Effector memory CD4-positive, alpha-beta T cell (primary cell): Measurements from ENCODE around the gene HLA-DOA.

ENCODE experiments used
- DNase-seq, 3 donors: peaks; one replicate each; pipeline ENCODE4 v3.0.0-alpha.2; 2020
- H3K27ac ChIP-seq: 2 replicates; pipeline ENCODE4 v1.7.0; 2013; ENCODE audit warnings: mild to moderate bottlenecking, low read length, moderate library complexity; ENCODE audit not compliant: insufficient read depth, poor library complexity, severe bottlenecking
- H3K27me3 ChIP-seq: replicated peaks from 2 replicates; pipeline ENCODE4 v1.7.0; 2013; ENCODE audit warnings: mild to moderate bottlenecking, low read length; ENCODE audit not compliant: insufficient read depth, control insufficient read depth, poor library complexity, severe bottlenecking
- H3K36me3 ChIP-seq: 2 replicates; pipeline ENCODE4 v1.7.0; 2013; ENCODE audit warnings: mild to moderate bottlenecking, low read length, moderate library complexity; ENCODE audit not compliant: control insufficient read depth, insufficient read depth
- H3K4me1 ChIP-seq: 2 replicates; pipeline ENCODE4 v1.7.0; 2013; ENCODE audit warnings: low read length, mild to moderate bottlenecking; ENCODE audit not compliant: control insufficient read depth, insufficient read depth, poor library complexity, severe bottlenecking
- H3K4me3 ChIP-seq: 2 replicates; pipeline ENCODE4 v1.7.0; 2013; ENCODE audit warnings: low read length, low read depth, mild to moderate bottlenecking; ENCODE audit not compliant: insufficient read depth, poor library complexity, severe bottlenecking
- H3K9me3 ChIP-seq: 2 replicates; pipeline ENCODE4 v1.7.0; 2013; ENCODE audit warnings: mild to moderate bottlenecking, low read length, moderate library complexity; ENCODE audit not compliant: control insufficient read depth

HLA-DOA gene

DNA sequence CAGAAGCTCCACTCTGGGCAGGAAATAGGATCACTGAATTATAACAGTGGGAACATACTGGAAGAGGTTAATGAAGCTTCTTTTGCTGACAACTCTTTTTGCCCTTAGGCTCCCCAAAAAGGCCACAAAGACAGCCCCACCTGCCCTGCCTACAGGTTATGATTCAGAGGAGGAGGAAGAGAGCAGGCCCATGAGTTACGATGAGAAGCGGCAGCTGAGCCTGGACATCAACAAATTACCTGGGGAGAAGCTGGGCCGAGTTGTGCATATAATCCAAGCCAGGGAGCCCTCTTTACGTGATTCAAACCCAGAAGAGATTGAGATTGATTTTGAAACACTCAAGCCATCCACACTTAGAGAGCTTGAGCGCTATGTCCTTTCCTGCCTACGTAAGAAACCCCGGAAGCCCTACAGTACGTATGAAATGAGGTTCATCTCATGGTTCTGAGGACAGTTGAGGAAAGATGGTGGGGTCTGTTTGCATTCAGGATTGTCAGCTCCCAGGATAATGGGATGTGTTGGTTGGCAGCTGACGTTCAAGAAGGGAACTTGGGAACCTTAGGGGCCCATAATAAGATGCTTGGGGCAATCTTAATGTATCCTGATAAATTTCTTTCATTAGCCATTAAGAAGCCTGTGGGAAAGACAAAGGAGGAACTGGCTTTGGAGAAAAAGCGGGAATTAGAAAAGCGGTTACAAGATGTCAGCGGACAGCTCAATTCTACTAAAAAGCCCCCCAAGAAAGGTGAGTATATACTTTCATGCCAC lies 29.5 kb downstream of the HLA-DOA start:
- Histone ChIP-seq H3K4me3 (no peak overlapping the region), H3K27me3 (no peaks in the 10 kb centered on the region), H3K9me3 (no peaks in the 10 kb centered on the region), H3K36me3 (peaks cover 68% of the 10 kb centered on the region), H3K4me1 (peaks cover 17% of the 10 kb centered on the region), H3K27ac (no peak overlapping the region)
- no peak for DNase-seq

- Histone ChIP-seq H3K9me3 (no peaks in the 10 kb centered on the region), H3K4me1 (peaks cover 26% of the 10 kb centered on the region), H3K4me3 (no peak overlapping the region), H3K36me3 (peaks cover 77% of the 10 kb centered on the region), H3K27ac (peak overlapping the region; percentile 11), H3K27me3 (no peaks in the 10 kb centered on the region)
- DNase-seq = no peak
Observed at GRCh38 chr6:32977953-32978324, 31.5 kb downstream of the HLA-DOA start.

DNA sequence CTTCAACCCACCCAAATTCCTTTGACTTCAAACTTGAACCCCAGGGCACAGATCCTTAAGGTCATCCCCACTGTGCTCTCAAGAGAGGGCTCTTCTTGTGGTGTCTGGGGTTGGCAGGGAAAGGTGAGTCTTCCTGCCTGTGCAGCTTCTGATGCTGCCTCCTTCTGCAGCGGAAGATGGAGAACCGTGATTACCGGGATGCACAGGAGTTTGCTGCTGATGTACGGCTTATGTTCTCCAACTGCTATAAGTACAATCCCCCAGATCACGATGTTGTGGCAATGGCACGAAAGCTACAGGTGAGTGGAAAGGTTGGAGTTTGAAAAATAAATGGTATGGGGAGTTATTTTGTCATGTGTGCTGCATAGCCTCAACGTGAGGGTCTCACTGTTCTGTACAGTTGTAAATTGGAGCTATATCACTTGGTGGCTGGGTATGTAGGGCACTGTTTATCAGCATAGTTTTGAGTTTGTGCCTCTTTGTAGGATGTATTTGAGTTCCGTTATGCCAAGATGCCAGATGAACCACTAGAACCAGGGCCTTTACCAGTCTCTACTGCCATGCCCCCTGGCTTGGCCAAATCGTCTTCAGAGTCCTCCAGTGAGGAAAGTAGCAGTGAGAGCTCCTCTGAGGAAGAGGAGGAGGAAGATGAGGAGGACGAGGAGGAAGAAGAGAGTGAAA lies 32.0 kb downstream of the HLA-DOA start:
- Histone ChIP-seq H3K9me3 (no peaks in the 10 kb centered on the region), H3K36me3 (peaks cover 83% of the 10 kb centered on the region), H3K27me3 (no peaks in the 10 kb centered on the region), H3K27ac (peak overlapping the region; percentile 11), H3K4me3 (no peak overlapping the region), H3K4me1 (peaks cover 26% of the 10 kb centered on the region)
- DNase-seq = no peak

- no peak for DNase-seq
- Histone ChIP-seq H3K27me3 (no peaks in the 10 kb centered on the region), H3K36me3 (peaks cover 82% of the 10 kb centered on the region), H3K4me1 (peaks cover 26% of the 10 kb centered on the region), H3K9me3 (no peaks in the 10 kb centered on the region), H3K4me3 (no peak overlapping the region), H3K27ac (no peak overlapping the region)
Observed at GRCh38 chr6:32976334-32977069, 32.9 kb downstream of the HLA-DOA start.

GRCh38 chr6:32975886-32976285 lies 33.5 kb downstream of the HLA-DOA start:
- Histone ChIP-seq H3K27me3 (no peaks in the 10 kb centered on the region), H3K27ac (no peak overlapping the region), H3K36me3 (peaks cover 76% of the 10 kb centered on the region), H3K4me3 (no peak overlapping the region), H3K4me1 (peaks cover 26% of the 10 kb centered on the region), H3K9me3 (no peaks in the 10 kb centered on the region)
- DNase-seq = no peak

GRCh38 chr6:32974541-32975308 lies 34.7 kb downstream of the HLA-DOA start:
- H3K9me3 ChIP-seq = no peaks in the 10 kb centered on the region
- no peaks in the 10 kb centered on the region for H3K27me3 ChIP-seq
- peaks cover 28% of the 10 kb centered on the region for H3K4me1 ChIP-seq
- DNase-seq = no peak
- peak overlapping the region; percentile 78 for H3K27ac ChIP-seq
- H3K36me3 ChIP-seq = peaks cover 65% of the 10 kb centered on the region
- H3K4me3 ChIP-seq = peak overlapping the region; percentile 94

DNA sequence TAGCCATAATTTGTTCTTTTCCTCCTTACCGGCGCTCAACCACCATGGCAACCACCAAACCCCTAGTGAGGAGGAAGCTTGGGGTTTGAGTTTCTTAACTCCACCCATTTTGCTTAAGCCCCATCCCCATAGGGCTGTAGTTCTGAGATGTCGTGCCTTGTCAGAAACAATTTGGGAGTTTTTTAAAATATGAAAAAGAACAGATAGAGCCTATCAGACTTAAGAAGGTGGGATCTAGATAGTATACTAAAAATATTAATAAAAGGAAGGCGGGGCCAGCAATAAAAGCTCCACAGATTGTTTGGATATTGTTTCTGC lies 35.4 kb downstream of the HLA-DOA start:
- peak overlapping the region; percentile 78 for H3K27ac ChIP-seq
- H3K36me3 ChIP-seq = peaks cover 58% of the 10 kb centered on the region
- H3K27me3 ChIP-seq = no peaks in the 10 kb centered on the region
- peak overlapping the region; percentile 94 for H3K4me3 ChIP-seq
- peaks cover 30% of the 10 kb centered on the region for H3K4me1 ChIP-seq
- H3K9me3 ChIP-seq = no peaks in the 10 kb centered on the region
- peak in 1 of 3 donors; percentile 26 for DNase-seq

GRCh38 chr6:32973144-32974015 lies 36.0 kb downstream of the HLA-DOA start:
- Histone ChIP-seq H3K4me3 (peak overlapping the region; percentile 94), H3K9me3 (no peaks in the 10 kb centered on the region), H3K36me3 (peaks cover 52% of the 10 kb centered on the region), H3K27ac (peak overlapping the region; percentile 78), H3K4me1 (peaks cover 30% of the 10 kb centered on the region), H3K27me3 (no peaks in the 10 kb centered on the region)
- DNase-seq = peak; percentile 59 to 72 (median 68)
